Panc1 (cell line): ENCODE measurements around the gene ZNF503.

Experiments
- CTCF ChIP-seq: fragments of 450-650 bp; IDR thresholded peaks from 2 replicates; pipeline ENCODE4 v1.5.1; 2017; ENCODE audit warnings: mild to moderate bottlenecking
- POLR2AphosphoS5 ChIP-seq: IDR thresholded peaks from 2 replicates; pipeline ENCODE4 v1.6.1; 2012; ENCODE audit warnings: mild to moderate bottlenecking, low read depth, low read length, moderate library complexity
- REST ChIP-seq, 2 experiments: IDR thresholded peaks; 2 replicates each; pipeline ENCODE4 v1.6.1; 2011 to 2012; ENCODE audit warnings: low read depth in 2 of 2, control low read depth in 1 of 2, low read length in 1 of 2, mild to moderate bottlenecking in 1 of 2, moderate library complexity in 1 of 2; ENCODE audit not compliant: insufficient read depth in 1 of 2
- TCF7L2 ChIP-seq: IDR thresholded peaks from 2 replicates; pipeline ENCODE4 v1.6.1; 2011; ENCODE audit warnings: mild to moderate bottlenecking, low read depth, low read length, inconsistent platforms

- no peak for TF ChIP-seq CTCF
- no peak for TF ChIP-seq POLR2AphosphoS5
- TF ChIP-seq TCF7L2, result no peak
- TF ChIP-seq REST (IDR thresholded peaks at IDR 0.05; ENCODE audit: insufficient read depth in 1 of 2, low read depth in 2 of 2, low read length in 1 of 2), result no peak
Observed at GRCh38 chr10:75450644-75451640, 49.4 kb upstream of the ZNF503 start.
